Keratinocyte (primary cell): Measurements from ENCODE around the gene NLGN4Y. TPM values are rescaled to one million over a fixed set of nuclear protein-coding genes. Genes with fewer than 3 reads are reported as not detected.

Experiments used
- DNase-seq: peaks from one replicate; pipeline ENCODE4 v3.0.0-alpha.2; 2011; ENCODE audit warnings: low read depth, missing footprints, low spot score
- FAIRE-seq: peaks from 2 replicates; lab custom pipeline; 2011; peaks lifted over from hg19 to GRCh38; lab: Jason Lieb, UNC
- H2AFZ ChIP-seq: 2 replicates; pipeline ENCODE4 v1.6.0; 2012; ENCODE audit warnings: low read length, control low read depth, inconsistent platforms; ENCODE audit not compliant: control insufficient read depth
- H3K27ac ChIP-seq: 2 replicates; pipeline ENCODE4 v1.5.1; 2011; ENCODE audit warnings: low read length; ENCODE audit not compliant: control insufficient read depth, insufficient read depth
- H3K27me3 ChIP-seq: 3 replicates; pipeline ENCODE4 v1.6.0; 2011; ENCODE audit warnings: low read length; ENCODE audit not compliant: control insufficient read depth, insufficient read depth; ENCODE audit errors: extremely low read depth
- H3K36me3 ChIP-seq, 2 experiments: 2 replicates in 1 of 2; 3 replicates in 1 of 2; pipeline ENCODE4 v1.5.1; 2011; ENCODE audit warnings: low read length in 2 of 2, mild to moderate bottlenecking in 1 of 2; ENCODE audit not compliant: control insufficient read depth in 2 of 2, insufficient read depth in 2 of 2; ENCODE audit errors: extremely low read depth in 1 of 2
- H3K4me1 ChIP-seq: 3 replicates; pipeline ENCODE4 v1.5.1; 2011; ENCODE audit warnings: low read length; ENCODE audit not compliant: control insufficient read depth, insufficient read depth; ENCODE audit errors: extremely low read depth
- H3K4me2 ChIP-seq: 3 replicates; pipeline ENCODE4 v1.6.0; 2011; ENCODE audit warnings: low read depth, low read length; ENCODE audit not compliant: control insufficient read depth, insufficient read depth; ENCODE audit errors: extremely low read depth
- H3K4me3 ChIP-seq, 3 experiments: fragments of 200-600 bp in 1 of 3; sonication (generic) in 1 of 3; 2 replicates in 2 of 3; 3 replicates in 1 of 3; pipeline ENCODE4 v1.5.1; 2011 to 2016; ENCODE audit warnings: low read length in 3 of 3, mild to moderate bottlenecking in 3 of 3, control low read depth in 2 of 3, inconsistent platforms in 1 of 3, low read depth in 1 of 3, mixed read lengths in 1 of 3, mixed run types in 1 of 3, moderate library complexity in 1 of 3; ENCODE audit not compliant: control insufficient read depth in 2 of 3, insufficient read depth in 2 of 3; ENCODE audit errors: extremely low read depth in 1 of 3
- H3K79me2 ChIP-seq: 2 replicates; pipeline ENCODE4 v1.6.0; 2012; ENCODE audit warnings: low read length; ENCODE audit not compliant: control insufficient read depth, insufficient read depth
- H3K9ac ChIP-seq: 3 replicates; pipeline ENCODE4 v1.6.0; 2011; ENCODE audit warnings: low read length; ENCODE audit not compliant: control insufficient read depth, insufficient read depth; ENCODE audit errors: extremely low read depth
- H3K9me1 ChIP-seq: 3 replicates; pipeline ENCODE4 v1.6.0; 2011; ENCODE audit warnings: low read length; ENCODE audit not compliant: control insufficient read depth, insufficient read depth; ENCODE audit errors: extremely low read depth
- H3K9me3 ChIP-seq: 2 replicates; pipeline ENCODE4 v1.5.1; 2012; ENCODE audit warnings: low read depth, low read length; ENCODE audit not compliant: control insufficient read depth
- H4K20me1 ChIP-seq: 3 replicates; pipeline ENCODE4 v1.6.0; 2011; ENCODE audit warnings: low read length; ENCODE audit not compliant: control insufficient read depth, insufficient read depth; ENCODE audit errors: extremely low read depth
- EZH2 ChIP-seq: IDR thresholded peaks from one replicate; pipeline ENCODE4 v1.6.1; 2012; ENCODE audit warnings: inconsistent platforms, mild to moderate bottlenecking, low read length, moderate library complexity
- dilution Hi-C: fragments of 300-500 bp; cut with MboI; formaldehyde crosslinking; loops from one replicate; pipeline ENCODE4 v1.7.0; 2020; ENCODE audit warnings: low sequenced_read_pairs; ENCODE audit not compliant: extremely low pct_ligation_motif_present
- polyA plus RNA-seq, 5 experiments: library from polyadenylated mRNA; depleted of rRNA in 3 of 5; stranded (reverse) in 3 of 5; stranded (forward) in 1 of 5; unstranded in 1 of 5; fragments of >200 nt; gene quantifications; 1 replicate in 1 of 5; 2 replicates in 3 of 5; 3 replicates in 1 of 5; pipeline versions ENCODE4 v1.2.1 to v1.2.3, GENCODE V29; 2011 to 2012; ENCODE audit warnings: missing spikeins in 2 of 5, low read depth in 1 of 5, low replicate concordance in 1 of 5
- TF ChIP-seq, protein P1 (sequence below), 3 experiments: IDR thresholded peaks in 1 of 3; conservative IDR thresholded peaks in 1 of 3; optimal IDR thresholded peaks in 1 of 3; 2 replicates in 2 of 3; 3 replicates in 1 of 3; pipeline versions ENCODE3 to v1.5.1; 2011; ENCODE audit warnings: low read length in 3 of 3, mild to moderate bottlenecking in 3 of 3, moderate library complexity in 2 of 3, control low read depth in 1 of 3, inconsistent platforms in 1 of 3; ENCODE audit not compliant: insufficient read depth in 2 of 3; ENCODE audit errors: extremely low read depth in 1 of 3

The NLGN4Y gene
- polyA plus RNA-seq, 1 donor (not counting 4 experiments of a cell fraction or from before 2014, with no cell fraction given), result not detected

DNA sequence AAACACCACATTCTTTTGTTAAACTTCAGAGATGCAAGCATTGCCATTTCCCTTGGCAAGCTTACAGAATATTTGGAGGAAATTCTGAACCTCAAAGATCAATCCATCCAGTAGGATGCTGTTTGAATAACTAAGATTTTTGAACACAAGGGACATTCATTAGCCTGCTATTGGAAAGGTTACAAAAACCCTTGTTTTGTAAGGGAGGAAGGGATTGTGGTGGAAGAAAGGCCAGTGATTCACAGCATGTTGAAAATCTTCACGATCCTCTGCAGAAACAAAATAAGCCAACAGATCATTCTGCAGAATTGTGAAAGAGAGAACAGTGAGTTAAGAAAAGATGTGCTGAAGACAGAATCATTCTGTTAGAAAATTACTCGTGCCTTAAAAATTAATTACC is 297.9 kb downstream of the NLGN4Y start:
- Histone ChIP-seq H3K4me1 (no peaks in the 10 kb centered on the region), H3K27me3 (no peaks in the 10 kb centered on the region), H3K9me1 (no peaks in the 10 kb centered on the region), H3K4me2 (no peak overlapping the region), H3K79me2 (no peaks in the 10 kb centered on the region), H2AFZ (no peak overlapping the region), H4K20me1 (no peaks in the 10 kb centered on the region), H3K27ac (no peak overlapping the region), H3K9me3 (no peaks in the 10 kb centered on the region), H3K36me3 (no peaks in the 10 kb centered on the region), H3K9ac (no peak overlapping the region), H3K4me3 (no peak overlapping the region)
- TF ChIP-seq EZH2, result no peak
- TF ChIP-seq, protein P1, sequence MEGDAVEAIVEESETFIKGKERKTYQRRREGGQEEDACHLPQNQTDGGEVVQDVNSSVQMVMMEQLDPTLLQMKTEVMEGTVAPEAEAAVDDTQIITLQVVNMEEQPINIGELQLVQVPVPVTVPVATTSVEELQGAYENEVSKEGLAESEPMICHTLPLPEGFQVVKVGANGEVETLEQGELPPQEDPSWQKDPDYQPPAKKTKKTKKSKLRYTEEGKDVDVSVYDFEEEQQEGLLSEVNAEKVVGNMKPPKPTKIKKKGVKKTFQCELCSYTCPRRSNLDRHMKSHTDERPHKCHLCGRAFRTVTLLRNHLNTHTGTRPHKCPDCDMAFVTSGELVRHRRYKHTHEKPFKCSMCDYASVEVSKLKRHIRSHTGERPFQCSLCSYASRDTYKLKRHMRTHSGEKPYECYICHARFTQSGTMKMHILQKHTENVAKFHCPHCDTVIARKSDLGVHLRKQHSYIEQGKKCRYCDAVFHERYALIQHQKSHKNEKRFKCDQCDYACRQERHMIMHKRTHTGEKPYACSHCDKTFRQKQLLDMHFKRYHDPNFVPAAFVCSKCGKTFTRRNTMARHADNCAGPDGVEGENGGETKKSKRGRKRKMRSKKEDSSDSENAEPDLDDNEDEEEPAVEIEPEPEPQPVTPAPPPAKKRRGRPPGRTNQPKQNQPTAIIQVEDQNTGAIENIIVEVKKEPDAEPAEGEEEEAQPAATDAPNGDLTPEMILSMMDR (optimal IDR thresholded peaks at IDR 0.05 in 1 of 3, IDR thresholded peaks at IDR 0.05 in 1 of 3, conservative IDR thresholded peaks at IDR 0.05 in 1 of 3; ENCODE audit: extremely low read depth in 1 of 3, insufficient read depth in 2 of 3, low read length in 3 of 3), result no peak
- DNase-seq (no peak), FAIRE-seq (no peak)
- dilution Hi-C loops, result no loop called here

GRCh38 chrY:14822906-14823305 is 298.6 kb downstream of the NLGN4Y start:
- Histone ChIP-seq H3K9me1 (no peaks in the 10 kb centered on the region), H3K79me2 (no peaks in the 10 kb centered on the region), H3K4me2 (no peak overlapping the region), H3K9me3 (no peaks in the 10 kb centered on the region), H3K36me3 (no peaks in the 10 kb centered on the region), H3K4me3 (no peak overlapping the region), H3K4me1 (no peaks in the 10 kb centered on the region), H3K27me3 (no peaks in the 10 kb centered on the region), H2AFZ (no peak overlapping the region), H4K20me1 (no peaks in the 10 kb centered on the region), H3K27ac (no peak overlapping the region), H3K9ac (no peak overlapping the region)
- DNase-seq (no peak), FAIRE-seq (no peak)
- dilution Hi-C loops, result no loop called here
- TF ChIP-seq, protein P1 (optimal IDR thresholded peaks at IDR 0.05 in 1 of 3, IDR thresholded peaks at IDR 0.05 in 1 of 3, conservative IDR thresholded peaks at IDR 0.05 in 1 of 3; ENCODE audit: extremely low read depth in 1 of 3, insufficient read depth in 2 of 3, low read length in 3 of 3), result no peak
- no peak for TF ChIP-seq EZH2
